Measurements from ENCODE around the gene WRAP73. TPM values are rescaled to one million over a fixed set of nuclear protein-coding genes. Genes with fewer than 3 reads are reported as not detected.
A peak's percentile ranks its signal among the peaks of the same experiment; 100 is the strongest.

The WRAP73 gene
- total RNA-seq, 1 experiment from 2014 or later = 25.3 TPM

GRCh38 chr1:3620708-3621107, 29.2 kb downstream of the WRAP73 start:
- intact Hi-C loops (cut with micrococcal nuclease) = loop anchor here (1.0 to 5.0 kb wide), 2 partner anchors 104 to 177 kb away; partner anchors contain the start of gene LRRC47
- BruUV-seq (replicated peaks) = no TSS peak
- no peak overlapping the region for H3K4me3 Mint-ChIP-seq (ENCODE audit: unreplicated experiment)
- no peaks in the 10 kb centered on the region for H3K9me3 Mint-ChIP-seq (ENCODE audit: unreplicated experiment)
- H3K4me1 Mint-ChIP-seq (ENCODE audit: insufficient read depth, unreplicated experiment) = peaks cover 27% of the 10 kb centered on the region
- H3K27me3 Mint-ChIP-seq (ENCODE audit: insufficient read depth, unreplicated experiment) = no peaks in the 10 kb centered on the region
- H3K27ac Mint-ChIP-seq (ENCODE audit: low read depth, unreplicated experiment) = no peak overlapping the region
- POLR2A ChIA-PET = interaction anchor here (0.6 to 1.3 kb wide), 3 partner anchors 97 to 167 kb away, joined by 3 to 8 read pairs (median 4); no protein-coding TSS in a partner anchor
- DNase-seq (ENCODE audit: unreplicated experiment) = no peak
- no peak for TF ChIP-seq CTCF (IDR thresholded peaks at IDR 0.05; ENCODE audit: unreplicated experiment)
- CTCF ChIA-PET = interaction anchor here (0.6 to 6.7 kb wide), 24 partner anchors 17 to 170 kb away, joined by 3 to 84 read pairs (median 7); no protein-coding TSS in a partner anchor
- peaks cover 6% of the 10 kb centered on the region for H3K36me3 Mint-ChIP-seq (ENCODE audit: insufficient read depth, unreplicated experiment)

- Mint-ChIP-seq H3K36me3 (ENCODE audit: insufficient read depth, unreplicated experiment) (no peaks in the 10 kb centered on the region), H3K9me3 (ENCODE audit: unreplicated experiment) (no peaks in the 10 kb centered on the region), H3K4me1 (ENCODE audit: insufficient read depth, unreplicated experiment) (peaks cover 24% of the 10 kb centered on the region), H3K27me3 (ENCODE audit: insufficient read depth, unreplicated experiment) (no peaks in the 10 kb centered on the region), H3K4me3 (ENCODE audit: unreplicated experiment) (no peak overlapping the region), H3K27ac (ENCODE audit: low read depth, unreplicated experiment) (no peak overlapping the region)
- ChIA-PET CTCF (interaction anchor here (0.6 to 6.7 kb wide), 28 partner anchors 11 to 175 kb away, joined by 3 to 84 read pairs (median 6); no protein-coding TSS in a partner anchor), POLR2A (interaction anchor here (0.7 to 1.6 kb wide), 9 partner anchors 53 to 200 kb away, joined by 3 to 6 read pairs (median 4); no protein-coding TSS in a partner anchor)
- peak; percentile 79 for DNase-seq (ENCODE audit: unreplicated experiment)
- intact Hi-C loops (cut with micrococcal nuclease) = loop anchor here (1.0 kb wide), 3 partner anchors 54 to 166 kb away; no protein-coding TSS in a partner anchor
- no TSS peak for BruUV-seq (replicated peaks)
- TF ChIP-seq CTCF (IDR thresholded peaks at IDR 0.05; ENCODE audit: unreplicated experiment) = peak; percentile 85
Observed at GRCh38 chr1:3618881-3619671, 30.8 kb downstream of the WRAP73 start.

DNA sequence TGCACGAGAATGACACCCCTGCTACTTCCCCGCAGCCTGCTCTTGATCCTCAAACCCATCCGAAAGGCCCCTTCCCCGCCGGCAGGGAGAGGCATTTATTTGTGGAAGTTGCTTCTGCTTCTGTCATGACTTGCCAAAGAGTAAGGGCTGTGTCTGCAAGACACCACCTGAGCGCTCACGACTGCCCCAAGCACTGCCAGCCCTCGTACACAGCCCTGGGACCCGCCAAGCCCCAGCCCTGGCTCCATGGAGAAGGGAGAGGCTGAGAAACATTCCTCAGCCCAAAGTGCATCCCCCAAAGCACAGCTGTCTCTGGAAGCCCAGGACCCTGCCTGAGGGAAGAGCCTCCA, 31.4 kb downstream of the WRAP73 start:
- ChIA-PET POLR2A (interaction anchor here (0.7 to 1.6 kb wide), 6 partner anchors 52 to 200 kb away, joined by 3 to 6 read pairs (median 4); no protein-coding TSS in a partner anchor), CTCF (interaction anchor here (0.6 to 6.7 kb wide), 23 partner anchors 10 to 176 kb away, joined by 3 to 84 read pairs (median 6); no protein-coding TSS in a partner anchor)
- no TSS peak for BruUV-seq (replicated peaks)
- H3K36me3 Mint-ChIP-seq (ENCODE audit: insufficient read depth, unreplicated experiment) = no peaks in the 10 kb centered on the region
- H3K9me3 Mint-ChIP-seq (ENCODE audit: unreplicated experiment) = no peaks in the 10 kb centered on the region
- no peak for TF ChIP-seq CTCF (IDR thresholded peaks at IDR 0.05; ENCODE audit: unreplicated experiment)
- no peak for DNase-seq (ENCODE audit: unreplicated experiment)
- intact Hi-C loops (cut with micrococcal nuclease) = no loop called here
- no peak overlapping the region for H3K27ac Mint-ChIP-seq (ENCODE audit: low read depth, unreplicated experiment)
- no peaks in the 10 kb centered on the region for H3K27me3 Mint-ChIP-seq (ENCODE audit: insufficient read depth, unreplicated experiment)
- no peak overlapping the region for H3K4me3 Mint-ChIP-seq (ENCODE audit: unreplicated experiment)
- H3K4me1 Mint-ChIP-seq (ENCODE audit: insufficient read depth, unreplicated experiment) = peaks cover 24% of the 10 kb centered on the region

GRCh38 chr1:3617806-3618345, 32.0 kb downstream of the WRAP73 start:
- CTCF ChIA-PET = interaction anchor here (0.7 to 6.7 kb wide), 9 partner anchors 41 to 133 kb away, joined by 3 to 69 read pairs (median 12); no protein-coding TSS in a partner anchor
- DNase-seq (ENCODE audit: unreplicated experiment) = no peak
- intact Hi-C loops (cut with micrococcal nuclease) = no loop called here
- H3K4me3 Mint-ChIP-seq (ENCODE audit: unreplicated experiment) = no peak overlapping the region
- H3K9me3 Mint-ChIP-seq (ENCODE audit: unreplicated experiment) = no peaks in the 10 kb centered on the region
- no peaks in the 10 kb centered on the region for H3K27me3 Mint-ChIP-seq (ENCODE audit: insufficient read depth, unreplicated experiment)
- TF ChIP-seq CTCF (IDR thresholded peaks at IDR 0.05; ENCODE audit: unreplicated experiment) = no peak
- no peak overlapping the region for H3K27ac Mint-ChIP-seq (ENCODE audit: low read depth, unreplicated experiment)
- BruUV-seq (replicated peaks) = no TSS peak
- H3K36me3 Mint-ChIP-seq (ENCODE audit: insufficient read depth, unreplicated experiment) = no peaks in the 10 kb centered on the region
- POLR2A ChIA-PET = no interaction called here
- peaks cover 23% of the 10 kb centered on the region for H3K4me1 Mint-ChIP-seq (ENCODE audit: insufficient read depth, unreplicated experiment)
